Neural progenitor cell (in vitro differentiated cells): Measurements from ENCODE around the gene RELL2.

Experiments
- CTCF ChIP-seq: fragments of 200-600 bp; sonication (generic); IDR thresholded peaks from 2 replicates; pipeline ENCODE4 v1.5.1; 2017; ENCODE audit warnings: antibody characterized with exemption, mild to moderate bottlenecking
- EZH2 ChIP-seq: fragments of 200-600 bp; sonication (generic); IDR thresholded peaks from 2 replicates; pipeline ENCODE4 v1.6.1; 2017; ENCODE audit warnings: antibody characterized with exemption, mild to moderate bottlenecking, moderate library complexity
- EZH2phosphoT487 ChIP-seq: fragments of 200-600 bp; sonication (generic); IDR thresholded peaks from 2 replicates; pipeline ENCODE4 v1.6.1; 2017; ENCODE audit warnings: antibody characterized with exemption

- no peak for TF ChIP-seq CTCF
- no peak for TF ChIP-seq EZH2phosphoT487
- TF ChIP-seq EZH2 = no peak
Observed at GRCh38 chr5:141681295-141681694, 44.5 kb downstream of the RELL2 start.
